HL-60/S4 treated with phorbol 12-myristate 13-acetate at 8.2 ng/mL for 4 days and 3 days (cell line): ENCODE data around the gene CPED1.
"Not testable (repeated sequence)": the region's sequence is repeated elsewhere in the genome, so short reads cannot be mapped to it uniquely, and the experiment has no call there.

Experiments used
- in situ Hi-C: fragments of 300-500 bp; cut with MboI; formaldehyde crosslinking; loops from 2 replicates; pipeline ENCODE4 v1.15.0; 2022; ENCODE audit warnings: low sequenced_read_pairs

CPED1 gene

GRCh38 chr7:121202834-121203233 is 214.3 kb downstream of the CPED1 start:
- in situ Hi-C loops = no loop called here

GRCh38 chr7:121204537-121204936 is 216.0 kb downstream of the CPED1 start:
- in situ Hi-C loops = no loop called here

GRCh38 chr7:121205777-121206176 is 217.3 kb downstream of the CPED1 start:
- in situ Hi-C loops = no loop called here

GRCh38 chr7:121211253-121211652 is 222.7 kb downstream of the CPED1 start:
- in situ Hi-C loops = no loop called here

GRCh38 chr7:121212036-121212435 is 223.5 kb downstream of the CPED1 start:
- in situ Hi-C loops = no loop called here

- in situ Hi-C loops = no loop called here
These were observed 226.1 kb downstream of the CPED1 start for GRCh38 chr7:121214657-121215056.

GRCh38 chr7:121219026-121219425 is 230.5 kb downstream of the CPED1 start:
- in situ Hi-C loops = no loop called here

GRCh38 chr7:121221108-121221507 is 232.6 kb downstream of the CPED1 start:
- in situ Hi-C loops = not testable (repeated sequence)

GRCh38 chr7:121228779-121229178 is 240.3 kb downstream of the CPED1 start:
- in situ Hi-C loops = no loop called here

GRCh38 chr7:121235201-121235600 is 246.7 kb downstream of the CPED1 start:
- in situ Hi-C loops = no loop called here

GRCh38 chr7:121237601-121238000 is 249.1 kb downstream of the CPED1 start:
- in situ Hi-C loops = no loop called here

- in situ Hi-C loops = no loop called here
These were observed 255.8 kb downstream of the CPED1 start for GRCh38 chr7:121244120-121244870.

- in situ Hi-C loops = not testable (repeated sequence)
These were observed 262.9 kb downstream of the CPED1 start for GRCh38 chr7:121251367-121251766.

- in situ Hi-C loops = not testable (repeated sequence)
These were observed 264.2 kb downstream of the CPED1 start for GRCh38 chr7:121252523-121253235.

GRCh38 chr7:121259826-121260225 is 271.3 kb downstream of the CPED1 start:
- in situ Hi-C loops = no loop called here

GRCh38 chr7:121261207-121261884 is 272.8 kb downstream of the CPED1 start:
- in situ Hi-C loops = no loop called here

- in situ Hi-C loops = no loop called here
These were observed 273.7 kb downstream of the CPED1 start for GRCh38 chr7:121262221-121262620.

GRCh38 chr7:121262969-121263368 is 274.5 kb downstream of the CPED1 start:
- in situ Hi-C loops = no loop called here

GRCh38 chr7:121266307-121266894 is 277.9 kb downstream of the CPED1 start:
- in situ Hi-C loops = no loop called here

GRCh38 chr7:121267612-121268011 is 279.1 kb downstream of the CPED1 start:
- in situ Hi-C loops = no loop called here

- in situ Hi-C loops = no loop called here
These were observed 281.3 kb downstream of the CPED1 start for GRCh38 chr7:121269798-121270197.
